HG03135 (cell line): ENCODE data around the gene CCNI2.
"Not testable (repeated sequence)": the region's sequence is repeated elsewhere in the genome, so short reads cannot be mapped to it uniquely, and the experiment has no call there.

Source experiments
- ATAC-seq: cut with Tn5 transposase; IDR thresholded peaks from one replicate; pipeline ENCODE4 v1.9.1; 2021; ENCODE audit warnings: mild to moderate bottlenecking, moderate library complexity; ENCODE audit not compliant: unreplicated experiment

The CCNI2 gene

DNA sequence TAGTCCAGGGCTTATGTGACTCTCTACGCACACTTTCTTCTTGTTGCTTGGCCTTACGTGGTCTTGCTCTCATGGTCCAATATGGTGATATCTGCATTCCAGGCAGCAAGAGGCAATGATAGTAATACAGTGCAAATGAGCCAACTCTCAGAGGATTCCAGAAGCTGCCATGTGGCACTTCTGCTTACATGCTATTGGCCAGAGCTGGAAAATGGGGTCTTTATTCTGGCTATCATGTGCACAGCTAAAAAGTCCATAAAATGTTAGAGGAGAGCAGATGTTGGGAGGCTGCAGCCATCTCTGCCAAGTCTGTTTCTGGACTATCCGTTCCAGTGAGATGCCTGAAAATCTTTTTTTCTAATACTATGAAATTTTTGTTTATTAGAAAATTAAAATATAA, 32.7 kb downstream of the CCNI2 start:
- ATAC-seq: no peak

DNA sequence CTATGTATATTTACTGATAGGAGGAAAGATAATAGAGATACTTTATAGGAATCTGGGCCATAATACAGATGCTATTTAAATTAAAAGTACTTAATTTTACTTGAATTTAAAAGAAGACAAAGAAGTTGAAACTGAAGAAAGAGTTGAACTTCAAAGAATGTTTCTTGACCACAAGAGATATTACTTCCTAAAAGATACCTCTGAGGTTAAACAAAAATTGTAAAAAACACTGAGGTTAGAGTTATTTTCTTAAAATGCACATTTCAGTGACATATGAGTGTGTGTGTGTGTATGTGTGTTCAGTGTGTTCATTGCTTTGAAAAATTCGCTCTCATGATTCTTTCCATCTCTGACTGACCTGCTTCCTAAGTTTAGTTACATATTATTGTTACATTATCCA, 33.4 kb downstream of the CCNI2 start:
- ATAC-seq: no peak

DNA sequence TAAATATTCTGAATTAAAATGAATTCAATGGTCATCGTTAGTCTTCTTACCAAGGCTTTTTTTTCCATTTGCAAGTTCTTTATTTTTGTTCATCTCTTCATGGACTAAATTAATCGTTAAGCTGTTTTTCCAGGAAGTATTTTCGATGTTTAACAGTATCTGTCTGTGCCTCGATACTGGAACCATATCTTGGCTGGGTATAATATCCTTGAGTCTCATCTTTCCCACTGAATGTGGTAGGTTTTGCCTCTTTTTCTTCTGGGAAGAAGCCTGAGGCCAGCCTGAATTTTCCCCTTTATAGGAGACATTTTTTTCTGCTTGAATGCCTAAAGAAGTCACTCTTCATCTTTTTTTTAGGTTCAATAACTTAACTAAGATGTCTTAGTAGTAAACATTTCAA, 33.8 kb downstream of the CCNI2 start:
- ATAC-seq: no peak

DNA sequence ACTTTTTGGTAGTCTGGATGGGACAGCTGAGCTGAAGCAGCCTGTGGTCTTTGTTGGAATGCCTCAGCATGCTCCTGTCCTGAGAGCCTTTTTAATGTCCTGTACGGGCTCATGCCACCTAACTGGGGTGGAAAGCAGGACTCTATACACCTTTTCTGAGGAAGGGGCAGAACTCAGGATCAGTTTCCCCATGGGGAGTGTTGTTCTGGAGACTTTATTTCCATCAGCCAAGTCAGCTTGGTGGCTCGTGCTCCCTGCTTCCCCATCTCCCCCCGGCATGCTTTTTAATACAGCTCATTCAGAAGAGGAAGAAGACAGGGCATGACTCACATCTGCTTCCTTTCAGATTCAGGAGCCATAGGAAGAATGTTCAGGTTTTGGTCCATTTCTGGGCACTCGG, 34.9 kb downstream of the CCNI2 start:
- ATAC-seq: no peak

GRCh38 chr5:132785365-132785764, 38.1 kb downstream of the CCNI2 start:
- ATAC-seq: no peak

DNA sequence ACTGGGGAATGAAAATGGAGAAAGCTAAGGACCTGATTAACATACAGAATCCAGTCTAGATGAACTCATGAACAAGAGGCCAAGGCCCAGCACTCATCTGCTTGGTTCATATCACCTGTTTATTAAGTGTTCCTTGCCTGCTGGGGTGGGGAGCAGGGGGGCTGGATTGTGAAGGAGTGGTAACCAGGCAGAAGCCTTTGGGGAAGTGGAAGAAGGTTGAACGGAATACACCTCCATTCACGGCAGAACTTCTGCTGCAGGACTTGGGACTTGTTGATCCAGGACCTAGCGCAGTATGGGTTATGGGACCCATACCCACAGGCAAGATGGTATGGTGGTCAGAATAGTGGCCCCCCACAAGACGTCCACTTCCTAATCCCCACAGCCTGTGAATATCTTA, 38.6 kb downstream of the CCNI2 start:
- ATAC-seq: no peak

DNA sequence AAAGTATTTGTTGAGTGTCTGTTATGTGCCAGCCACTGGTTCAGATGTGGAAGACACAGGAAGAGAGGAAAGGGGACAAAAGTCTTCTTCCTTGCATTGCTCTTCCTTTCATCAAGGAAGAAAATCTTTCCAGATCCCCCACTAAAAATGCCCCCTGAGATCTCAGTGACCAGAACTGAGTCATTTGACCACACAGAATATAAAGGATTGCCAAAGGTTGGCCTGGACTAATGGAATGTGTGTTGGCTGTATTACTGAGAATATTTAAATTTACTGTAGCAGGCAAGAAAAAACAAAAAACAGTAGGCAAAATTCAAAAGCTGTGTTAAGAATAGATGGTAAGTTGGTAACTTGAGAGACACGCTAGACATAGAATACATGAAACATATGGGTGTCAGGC, 39.9 kb downstream of the CCNI2 start:
- ATAC-seq: no peak

- no peak for ATAC-seq
Measured at GRCh38 chr5:132788508-132788907, 41.3 kb downstream of the CCNI2 start.

- no peak for ATAC-seq
Measured at GRCh38 chr5:132788990-132789886, 42.0 kb downstream of the CCNI2 start.

GRCh38 chr5:132790201-132790865, 43.1 kb downstream of the CCNI2 start:
- no peak for ATAC-seq

GRCh38 chr5:132791026-132791425, 43.8 kb downstream of the CCNI2 start:
- ATAC-seq: no peak

GRCh38 chr5:132797651-132798050, 50.4 kb downstream of the CCNI2 start:
- ATAC-seq: no peak

DNA sequence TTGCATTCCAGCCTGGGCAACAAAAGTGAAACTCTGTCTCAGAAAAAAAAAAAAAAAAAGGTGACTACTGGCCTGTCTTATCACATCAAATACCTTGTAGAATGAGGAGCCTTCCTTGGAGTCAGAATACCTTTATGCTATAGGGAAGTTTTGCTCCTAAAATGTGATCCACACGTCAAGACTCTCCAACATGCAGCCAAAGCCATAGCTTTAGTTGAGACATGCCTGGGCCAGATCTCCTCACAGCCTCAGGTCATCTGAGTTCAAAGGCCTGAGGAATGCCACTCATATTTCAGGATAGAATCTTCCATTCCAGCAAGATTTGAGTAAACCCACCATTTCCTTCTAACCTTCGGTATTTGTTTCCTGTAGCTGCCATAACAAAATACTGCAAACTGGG, 52.2 kb downstream of the CCNI2 start:
- no peak for ATAC-seq

GRCh38 chr5:132800545-132800944, 53.3 kb downstream of the CCNI2 start:
- no peak for ATAC-seq

DNA sequence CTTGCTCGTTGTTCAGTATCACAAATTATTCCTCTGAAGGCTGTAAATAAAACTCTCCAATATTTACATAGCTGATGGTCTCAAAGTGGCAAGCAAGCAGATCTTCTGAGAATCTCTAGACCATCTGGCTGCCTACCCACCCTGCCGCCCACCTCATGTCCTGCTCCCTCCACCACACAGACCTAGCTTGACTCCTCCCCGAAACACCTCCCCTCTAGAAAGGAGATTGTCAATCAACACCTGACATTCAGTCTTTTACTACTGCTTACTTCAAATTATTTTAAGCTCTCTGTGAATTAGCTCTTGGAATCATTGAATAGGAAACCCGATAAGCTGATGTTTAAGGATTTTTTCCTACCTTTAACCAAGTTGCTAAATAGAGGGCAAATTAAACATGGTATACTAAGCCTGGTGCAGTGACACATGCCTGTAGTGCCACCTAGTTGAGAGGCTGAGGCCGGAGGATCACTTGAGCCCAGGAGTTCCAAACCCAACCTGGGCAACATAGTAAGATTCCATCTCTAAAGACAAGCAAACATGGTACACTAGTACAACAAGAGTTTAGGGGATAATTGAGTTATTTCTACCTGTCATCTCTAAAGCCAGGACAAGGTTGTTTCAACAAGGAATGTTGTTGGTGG, 54.9 kb downstream of the CCNI2 start:
- ATAC-seq: no peak

- ATAC-seq: not testable (repeated sequence)
Measured at GRCh38 chr5:132802685-132803066, 55.5 kb downstream of the CCNI2 start.
